ENCODE measurements around the gene KCNJ4. TPM values are rescaled to one million over a fixed set of nuclear protein-coding genes. Genes with fewer than 3 reads are reported as not detected.

KCNJ4 gene
- total RNA-seq, 2 donors from 2014 or later, result not detected

DNA sequence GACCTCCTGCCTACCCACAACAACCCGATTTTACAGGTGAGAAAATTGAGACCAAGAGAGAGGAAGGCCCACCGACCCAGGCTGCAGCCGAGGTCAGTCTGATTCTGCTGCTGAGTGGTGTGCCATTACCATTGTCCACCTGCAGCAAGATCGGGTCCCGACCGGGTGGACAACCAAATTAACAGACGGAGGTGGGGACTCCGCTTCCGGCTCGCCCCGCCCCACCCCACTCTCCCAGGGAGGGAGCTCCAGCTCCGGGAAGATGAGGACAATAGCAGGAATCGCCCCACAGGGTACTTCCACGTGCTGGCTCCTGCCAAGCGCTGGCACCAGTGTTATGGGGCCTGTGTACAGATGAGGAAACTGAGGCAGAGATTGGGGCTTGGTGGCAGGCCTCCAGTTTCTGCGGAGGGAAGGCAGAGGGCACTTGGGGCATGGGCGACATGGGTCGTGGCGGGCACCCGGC lies 12.5 kb upstream of the KCNJ4 start:
- Mint-ChIP-seq H3K27me3 (peaks cover 44% of the 10 kb centered on the region), H3K27ac (peak overlapping the region; percentile 87), H3K36me3 (ENCODE audit: low read depth) (no peaks in the 10 kb centered on the region), H3K4me3 (peak overlapping the region; percentile 82), H3K4me1 (peaks cover 7% of the 10 kb centered on the region)
- no peaks in the 10 kb centered on the region for H3K9me3 ChIP-seq (ENCODE audit: control insufficient read depth, low read length, poor library complexity, severe bottlenecking)
- ATAC-seq (no peak), DNase-seq (no peak)

DNA sequence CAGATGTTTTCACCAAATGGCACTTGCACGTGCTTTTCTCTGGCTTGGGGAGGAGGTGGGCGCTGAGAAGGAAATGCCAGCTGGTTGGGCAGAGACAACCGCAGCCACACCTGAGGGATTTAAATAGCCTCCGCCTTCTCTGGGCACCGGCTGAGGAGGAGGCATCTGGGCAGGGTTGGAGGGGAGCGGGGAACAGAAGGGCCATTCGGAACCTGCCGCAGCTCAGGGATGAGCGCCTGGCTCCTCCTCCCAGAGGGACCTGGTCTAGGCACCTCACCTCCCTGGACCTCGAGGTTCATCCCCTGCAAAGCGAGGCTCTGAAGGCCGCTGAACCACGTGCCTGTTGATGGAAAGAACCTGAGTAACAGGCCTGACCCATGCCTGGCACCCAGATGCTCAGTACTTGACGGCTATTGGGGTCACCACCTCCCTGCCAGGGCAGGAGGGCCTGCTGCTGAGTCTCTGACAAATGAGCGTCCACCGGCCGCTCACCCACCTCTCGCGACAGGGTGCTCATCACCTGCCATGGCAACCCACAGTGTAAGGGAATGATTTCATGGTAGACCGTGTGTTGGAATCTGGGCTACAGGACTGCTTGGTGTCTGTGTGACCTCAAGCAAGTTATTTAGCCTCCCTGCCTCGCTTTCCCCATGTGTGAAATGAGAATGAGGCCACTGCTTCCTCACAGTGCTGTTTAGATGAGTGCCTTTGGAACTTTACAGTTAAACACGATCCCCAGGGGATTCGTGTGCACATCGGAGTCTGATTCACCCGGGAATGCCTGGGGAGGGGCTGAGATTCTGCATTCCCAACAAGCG lies 10.9 kb upstream of the KCNJ4 start:
- Mint-ChIP-seq H3K27ac (no peak overlapping the region), H3K4me1 (peaks cover 7% of the 10 kb centered on the region), H3K27me3 (peaks cover 60% of the 10 kb centered on the region), H3K36me3 (ENCODE audit: low read depth) (no peaks in the 10 kb centered on the region), H3K4me3 (no peak overlapping the region)
- ATAC-seq (no peak), DNase-seq (no peak)
- no peaks in the 10 kb centered on the region for H3K9me3 ChIP-seq (ENCODE audit: control insufficient read depth, low read length, poor library complexity, severe bottlenecking)

DNA sequence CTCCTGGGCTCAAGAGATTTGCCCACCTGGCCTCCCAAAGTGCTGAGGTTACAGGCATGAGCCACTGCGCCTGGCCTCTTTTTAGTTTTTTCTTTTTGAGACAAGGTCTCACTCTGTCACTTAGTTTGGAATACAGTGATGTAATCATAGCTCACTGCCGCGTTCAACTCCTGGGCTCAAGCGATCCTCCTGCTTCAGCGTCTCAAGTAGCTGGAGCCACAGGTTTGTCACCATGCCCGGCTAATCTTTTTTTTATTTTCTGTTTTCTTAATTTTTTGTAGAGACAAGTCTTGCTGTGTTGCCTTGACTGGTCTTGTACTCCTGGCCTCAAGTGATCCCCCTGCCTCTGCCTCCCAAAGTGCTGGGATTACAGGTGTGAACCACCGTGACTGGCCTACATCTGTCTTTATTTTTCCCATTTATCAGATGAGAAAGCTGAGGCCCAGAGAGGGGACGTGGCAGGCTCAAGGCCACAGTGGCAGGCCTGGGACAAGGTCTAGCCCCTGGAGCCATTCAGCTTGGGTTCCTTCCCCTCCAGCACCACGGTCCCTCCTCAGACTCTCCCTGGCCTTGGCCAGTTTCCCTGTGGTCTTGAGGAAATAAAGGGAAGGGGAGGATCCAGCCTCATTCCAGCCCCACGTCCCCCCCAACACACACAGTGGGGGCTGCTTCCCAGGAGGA lies 10.1 kb upstream of the KCNJ4 start:
- peaks cover 68% of the 10 kb centered on the region for H3K27me3 Mint-ChIP-seq
- ATAC-seq, result no peak
- DNase-seq, result no peak
- no peaks in the 10 kb centered on the region for H3K9me3 ChIP-seq (ENCODE audit: control insufficient read depth, low read length, poor library complexity, severe bottlenecking)
- peaks cover 11% of the 10 kb centered on the region for H3K4me1 Mint-ChIP-seq
- H3K27ac Mint-ChIP-seq, result no peak overlapping the region
- peaks cover 4% of the 10 kb centered on the region for H3K36me3 Mint-ChIP-seq (ENCODE audit: low read depth)
- no peak overlapping the region for H3K4me3 Mint-ChIP-seq

DNA sequence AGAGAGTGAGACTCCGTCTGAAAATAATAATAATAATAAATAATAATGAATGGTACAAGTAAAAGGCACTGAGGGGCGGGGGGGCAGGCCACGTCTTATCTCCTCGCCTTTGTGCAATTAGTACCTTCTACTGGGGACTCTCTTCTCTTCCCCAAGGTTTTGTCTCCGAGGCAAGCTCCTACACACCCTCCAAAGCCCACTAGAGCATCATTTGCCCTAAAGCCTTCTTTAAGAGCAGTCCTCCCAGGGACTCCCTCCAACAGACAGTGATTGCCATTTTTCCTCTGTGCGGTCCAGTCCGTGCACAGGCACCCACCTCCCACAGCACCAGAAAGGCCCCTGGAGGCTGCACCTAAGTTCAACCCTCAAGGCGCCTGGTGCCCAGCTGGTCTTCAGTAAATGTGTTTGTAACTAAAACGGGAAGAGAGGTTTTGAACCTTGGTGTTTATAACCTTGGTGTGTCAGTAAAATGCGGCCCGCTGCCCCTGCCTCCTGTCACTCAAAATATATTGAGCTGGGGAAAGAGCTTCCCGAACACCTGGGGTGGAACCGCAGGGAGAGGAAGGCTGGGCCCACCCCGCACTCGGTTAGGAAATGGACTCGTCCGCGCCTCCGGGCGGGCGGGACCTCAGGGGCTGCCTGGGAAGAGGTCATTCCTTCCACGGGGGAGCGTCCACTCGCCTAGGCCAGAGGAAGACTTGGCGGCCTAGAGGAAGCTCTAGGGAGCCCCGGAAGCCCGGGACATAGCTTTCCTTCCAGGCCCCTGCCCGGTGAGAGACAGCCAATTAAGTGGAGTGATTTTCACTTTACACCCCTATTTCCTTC lies 8.2 kb upstream of the KCNJ4 start:
- Mint-ChIP-seq H3K4me3 (no peak overlapping the region), H3K36me3 (ENCODE audit: low read depth) (peaks cover 7% of the 10 kb centered on the region), H3K27ac (no peak overlapping the region), H3K4me1 (peaks cover 11% of the 10 kb centered on the region), H3K27me3 (peaks cover 82% of the 10 kb centered on the region)
- no peak for ATAC-seq
- no peaks in the 10 kb centered on the region for H3K9me3 ChIP-seq (ENCODE audit: control insufficient read depth, low read length, poor library complexity, severe bottlenecking)
- no peak for DNase-seq

DNA sequence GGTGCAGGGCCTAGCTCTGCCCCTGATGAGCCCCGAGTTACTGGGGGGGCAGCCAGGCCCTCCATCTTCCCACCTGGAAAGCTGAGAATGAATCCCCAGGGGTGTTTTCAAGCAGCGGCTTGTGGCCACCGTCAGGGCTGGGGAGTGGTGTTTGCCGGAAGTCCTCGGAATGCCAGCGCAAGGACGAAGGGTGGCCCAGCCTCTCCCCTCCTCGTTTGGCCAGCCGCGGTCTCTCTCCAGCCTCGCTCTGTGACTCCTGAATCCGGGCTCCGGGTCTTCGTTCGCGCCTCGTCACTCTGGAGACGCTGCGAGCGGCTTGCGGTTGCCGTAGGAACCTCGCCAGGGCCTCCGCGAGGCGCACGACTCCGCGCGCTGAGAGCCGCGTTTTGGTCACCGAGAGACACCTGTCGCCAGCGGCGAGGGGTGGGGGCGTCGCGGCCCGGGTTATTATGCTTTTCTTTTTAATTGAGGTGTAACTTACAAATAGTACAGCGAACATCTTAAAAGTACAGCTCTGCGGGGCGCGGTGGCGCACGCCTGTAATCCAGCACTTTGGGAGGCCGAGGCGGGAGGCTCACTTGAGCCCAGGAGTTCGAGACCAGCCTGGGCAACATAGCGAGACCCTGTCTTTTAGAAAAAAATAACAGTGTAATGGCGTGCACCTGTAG lies 6.5 kb upstream of the KCNJ4 start:
- H3K27ac Mint-ChIP-seq, result no peak overlapping the region
- H3K9me3 ChIP-seq (ENCODE audit: control insufficient read depth, low read length, poor library complexity, severe bottlenecking), result no peaks in the 10 kb centered on the region

DNA sequence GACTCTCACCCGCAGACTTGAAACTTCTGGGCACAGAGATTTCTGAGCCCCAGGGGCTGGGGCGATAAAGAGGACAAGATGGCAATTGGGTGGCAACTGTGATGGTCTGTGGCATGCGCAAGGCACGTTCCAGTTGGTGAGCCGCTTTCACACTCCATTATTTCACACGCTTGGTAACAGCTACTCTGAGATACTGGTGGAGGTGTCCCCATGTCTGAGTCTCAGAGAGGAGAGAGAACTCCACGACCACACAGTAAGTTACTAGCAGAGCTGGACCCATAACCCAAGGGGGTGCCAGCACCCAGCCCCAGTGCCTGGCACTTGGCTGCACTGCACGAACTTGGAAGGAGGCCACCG lies 6.0 kb upstream of the KCNJ4 start:
- H3K27ac Mint-ChIP-seq, result no peak overlapping the region
- peaks cover 18% of the 10 kb centered on the region for H3K36me3 Mint-ChIP-seq (ENCODE audit: low read depth)
- no peak overlapping the region for H3K4me3 Mint-ChIP-seq

More for the DNA sequence above, 6.5 kb upstream of the KCNJ4 start:
- Mint-ChIP-seq H3K4me3 (no peak overlapping the region), H3K36me3 (ENCODE audit: low read depth) (peaks cover 16% of the 10 kb centered on the region), H3K27me3 (peaks cover 86% of the 10 kb centered on the region), H3K4me1 (peaks cover 14% of the 10 kb centered on the region)
- DNase-seq (peak in 1 of 3 donors; percentile 37), ATAC-seq (peak; percentile 79)

DNA sequence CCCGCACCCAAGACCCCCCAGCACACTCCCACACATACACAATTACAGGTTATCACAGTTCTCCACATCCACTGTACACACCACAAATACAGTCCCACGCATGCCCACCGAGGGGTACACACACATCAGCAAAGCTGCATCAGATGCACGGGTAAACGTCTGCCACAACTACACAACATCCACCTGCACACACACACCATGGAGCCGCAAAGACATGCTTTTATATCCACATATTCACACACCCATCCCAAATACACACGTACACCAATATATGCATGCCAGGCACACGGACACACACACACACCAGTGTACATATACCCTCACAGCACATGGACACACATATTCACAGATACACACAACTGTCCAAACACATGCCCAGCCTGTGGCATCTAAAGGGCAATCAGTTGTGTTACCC lies 5.4 kb upstream of the KCNJ4 start:
- no peak for ATAC-seq
- peaks cover 80% of the 10 kb centered on the region for H3K27me3 Mint-ChIP-seq
- H3K27ac Mint-ChIP-seq, result no peak overlapping the region
- DNase-seq, result no peak
- H3K9me3 ChIP-seq (ENCODE audit: control insufficient read depth, low read length, poor library complexity, severe bottlenecking), result no peaks in the 10 kb centered on the region
- H3K4me1 Mint-ChIP-seq, result peaks cover 14% of the 10 kb centered on the region
- no peak overlapping the region for H3K4me3 Mint-ChIP-seq
- H3K36me3 Mint-ChIP-seq (ENCODE audit: low read depth), result peaks cover 18% of the 10 kb centered on the region

More for the DNA sequence above, 6.0 kb upstream of the KCNJ4 start:
- Mint-ChIP-seq H3K27me3 (peaks cover 86% of the 10 kb centered on the region), H3K4me1 (peaks cover 14% of the 10 kb centered on the region)
- DNase-seq (no peak), ATAC-seq (peak; percentile 29)
- H3K9me3 ChIP-seq (ENCODE audit: control insufficient read depth, low read length, poor library complexity, severe bottlenecking), result no peaks in the 10 kb centered on the region

DNA sequence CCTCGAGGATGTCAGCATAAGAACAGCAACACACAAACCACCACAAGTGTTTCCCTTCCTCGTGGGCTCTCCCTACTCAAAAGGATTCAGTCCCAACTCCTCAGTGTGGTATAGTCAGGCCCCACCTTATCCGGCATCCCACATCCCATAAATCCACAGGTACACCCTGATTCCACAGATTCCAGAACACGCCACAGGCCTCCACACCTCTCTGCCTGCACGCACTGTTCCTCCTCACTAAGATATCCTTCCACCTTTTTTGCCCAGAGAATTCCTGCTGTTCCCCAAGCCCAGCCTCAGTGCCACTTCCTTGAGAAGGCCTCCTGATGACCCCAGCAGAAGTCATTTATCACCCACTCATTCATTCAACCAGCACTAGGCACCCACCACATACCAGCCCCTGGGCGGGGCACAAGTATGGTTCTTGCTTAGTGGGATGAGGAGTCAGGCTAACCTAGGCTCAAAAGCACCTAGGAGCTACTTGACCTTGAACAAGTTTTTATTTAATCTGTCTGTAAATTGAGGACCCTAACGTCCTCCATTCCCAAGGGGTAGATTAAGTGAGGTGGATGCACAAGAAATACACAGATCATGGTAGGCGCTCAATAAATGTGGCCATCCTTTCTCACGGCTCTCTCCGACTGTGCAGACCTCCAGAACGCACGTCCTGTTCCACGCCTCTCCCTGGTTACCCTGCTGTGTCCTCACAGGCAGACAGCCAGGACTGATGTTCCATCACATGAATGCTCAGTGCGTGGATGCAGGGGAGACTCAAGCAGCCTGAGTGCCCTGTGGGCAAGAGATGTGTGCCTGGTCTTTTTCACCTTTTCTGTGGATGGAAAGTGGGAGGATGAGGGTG lies 2.1 kb upstream of the KCNJ4 start:
- DNase-seq, result no peak
- no peak overlapping the region for H3K27ac Mint-ChIP-seq
- H3K27me3 Mint-ChIP-seq, result peaks cover 77% of the 10 kb centered on the region
- peaks cover 21% of the 10 kb centered on the region for H3K4me1 Mint-ChIP-seq
- ATAC-seq, result no peak
- H3K9me3 ChIP-seq (ENCODE audit: control insufficient read depth, low read length, poor library complexity, severe bottlenecking), result no peaks in the 10 kb centered on the region
- peak overlapping the region; percentile 88 for H3K4me3 Mint-ChIP-seq
- peaks cover 22% of the 10 kb centered on the region for H3K36me3 Mint-ChIP-seq (ENCODE audit: low read depth)

DNA sequence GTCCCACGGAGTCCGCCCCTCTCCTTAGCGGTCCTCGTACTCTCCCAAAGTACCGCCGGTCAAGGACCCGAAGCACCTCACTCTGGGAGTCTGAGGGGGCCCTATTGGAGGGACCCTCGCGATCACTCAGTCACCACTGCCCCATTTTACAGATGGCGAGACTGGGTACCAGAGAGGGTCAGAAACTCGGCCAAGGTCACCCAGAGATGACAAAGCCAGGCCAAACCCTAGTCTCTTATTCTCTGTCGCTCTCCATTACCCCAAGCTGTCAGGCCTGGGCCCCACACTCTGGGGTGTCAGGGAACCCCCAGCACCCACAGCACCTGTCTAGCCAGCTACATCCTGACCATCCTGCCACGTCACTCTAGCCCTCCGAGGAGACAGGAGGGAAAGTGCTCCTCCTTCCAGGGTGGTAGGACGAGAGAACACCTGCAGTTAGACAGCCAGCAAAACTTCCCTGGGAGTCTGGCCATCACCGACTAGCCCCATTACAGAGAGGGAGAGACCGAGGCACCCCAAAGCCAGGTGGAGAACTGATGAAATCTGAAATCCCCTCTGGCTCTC lies 1.4 kb upstream of the KCNJ4 start:
- Mint-ChIP-seq H3K27ac (no peak overlapping the region), H3K4me3 (peak overlapping the region; percentile 88), H3K27me3 (peaks cover 75% of the 10 kb centered on the region), H3K4me1 (peaks cover 21% of the 10 kb centered on the region), H3K36me3 (ENCODE audit: low read depth) (peaks cover 22% of the 10 kb centered on the region)
- DNase-seq, result no peak
- ATAC-seq, result no peak
- H3K9me3 ChIP-seq (ENCODE audit: control insufficient read depth, low read length, poor library complexity, severe bottlenecking), result no peaks in the 10 kb centered on the region

DNA sequence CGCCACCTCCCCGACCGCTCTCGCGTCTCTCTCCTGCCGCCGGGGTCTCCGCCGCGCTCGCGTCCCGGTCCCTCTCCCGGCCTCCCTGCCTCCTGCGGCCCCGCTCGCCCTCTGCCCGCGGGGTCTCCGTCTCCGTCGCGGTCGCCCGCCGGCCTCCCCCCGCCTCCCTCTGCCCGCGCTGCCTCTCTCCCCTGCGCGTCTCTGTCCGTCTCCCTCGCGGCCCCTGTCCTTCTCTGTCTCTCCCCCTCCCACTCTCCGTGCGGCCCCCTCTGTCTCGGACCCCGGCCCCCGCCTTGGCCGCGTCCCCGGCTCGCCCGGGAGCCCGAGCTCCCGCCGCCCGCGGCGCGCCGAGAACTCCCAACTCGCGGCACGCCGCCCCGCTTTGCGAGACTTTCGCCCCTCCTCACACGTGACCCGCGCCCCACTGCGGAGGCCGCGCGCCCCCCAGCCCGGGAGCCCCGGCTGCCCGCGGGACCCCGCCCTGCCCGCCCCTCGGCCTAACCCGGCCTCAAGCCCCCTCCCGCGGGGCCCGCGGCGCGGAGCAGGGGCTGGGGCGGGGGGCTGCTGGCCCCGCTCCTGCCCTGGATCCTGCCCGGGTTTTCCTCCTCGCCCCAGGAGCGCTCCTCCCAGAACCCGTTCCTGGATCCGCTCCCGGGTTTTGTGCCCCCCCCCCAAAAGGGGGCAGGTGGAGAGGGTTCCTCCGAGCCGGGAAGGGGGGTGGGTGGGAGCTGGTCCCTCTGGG lies 702 bp upstream of the KCNJ4 start:
- peaks cover 75% of the 10 kb centered on the region for H3K27me3 Mint-ChIP-seq
- no peaks in the 10 kb centered on the region for H3K9me3 ChIP-seq (ENCODE audit: control insufficient read depth, low read length, poor library complexity, severe bottlenecking)
- peaks cover 21% of the 10 kb centered on the region for H3K4me1 Mint-ChIP-seq
- peaks cover 22% of the 10 kb centered on the region for H3K36me3 Mint-ChIP-seq (ENCODE audit: low read depth)
- H3K27ac Mint-ChIP-seq, result no peak overlapping the region
- ATAC-seq, result peak; percentile 41
- DNase-seq, result no peak
- H3K4me3 Mint-ChIP-seq, result peak overlapping the region; percentile 88

DNA sequence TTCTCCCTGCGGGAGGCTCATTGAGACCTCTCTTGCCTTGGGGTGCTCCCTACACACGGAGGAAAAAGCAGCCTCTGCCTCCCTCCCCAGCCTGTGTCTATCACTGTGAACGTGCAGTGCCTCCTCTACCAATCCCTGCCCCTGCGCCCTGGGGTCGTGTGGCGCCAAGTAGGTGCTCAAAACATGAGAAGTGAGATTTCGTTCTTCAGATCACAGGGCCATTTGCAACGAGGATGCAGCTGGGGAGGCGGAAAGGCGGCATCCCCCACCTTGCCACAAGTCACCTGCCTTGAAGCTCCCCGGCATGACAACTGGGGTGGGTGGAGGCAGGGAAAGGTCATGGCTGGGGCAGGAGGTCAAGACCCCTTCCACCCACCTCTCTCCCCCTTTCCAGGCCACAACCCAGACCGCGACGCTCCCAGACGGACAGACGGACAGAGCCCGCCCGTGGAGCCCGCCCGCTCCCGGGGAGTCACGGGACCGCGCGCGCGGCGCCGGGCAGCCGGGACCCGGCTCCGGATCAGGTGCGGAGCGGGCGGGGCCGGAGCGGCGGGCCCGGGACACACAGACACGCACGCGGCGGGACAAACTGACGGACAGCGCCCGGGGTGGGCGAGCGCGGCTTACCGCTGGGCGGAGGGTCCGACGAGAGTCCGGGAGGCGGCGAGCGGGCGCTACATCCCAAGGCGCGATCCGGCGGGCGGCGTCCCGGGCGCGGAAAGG lies 485 bp downstream of the KCNJ4 start:
- ATAC-seq (peak; percentile 63), DNase-seq (no peak)
- H3K27ac Mint-ChIP-seq, result no peak overlapping the region
- H3K36me3 Mint-ChIP-seq (ENCODE audit: low read depth), result peaks cover 18% of the 10 kb centered on the region
- peak overlapping the region; percentile 86 for H3K4me3 Mint-ChIP-seq
- H3K9me3 ChIP-seq (ENCODE audit: control insufficient read depth, low read length, poor library complexity, severe bottlenecking), result no peaks in the 10 kb centered on the region
- H3K27me3 Mint-ChIP-seq, result peaks cover 81% of the 10 kb centered on the region
- H3K4me1 Mint-ChIP-seq, result peaks cover 19% of the 10 kb centered on the region
